Hematopoietic multipotent progenitor cell treated with erythropoietin and hydrocortisone succinate and interleukin-3 and kit ligand, for 15 days (in vitro differentiated cells): ENCODE results near the gene SEC14L2.

ENCODE experiments used
- DNase-seq: peaks from one replicate; pipeline ENCODE4 v3.0.0-alpha.2; 2015; ENCODE audit warnings: low spot score

Gene SEC14L2

GRCh38 chr22:30426388-30427353 lies 29.9 kb downstream of the SEC14L2 start:
- DNase-seq: peak; percentile 92

- no peak for DNase-seq
Measured at GRCh38 chr22:30427871-30428270, 31.1 kb downstream of the SEC14L2 start.

GRCh38 chr22:30429887-30430286 lies 33.1 kb downstream of the SEC14L2 start:
- no peak for DNase-seq

- DNase-seq: no peak
Measured at GRCh38 chr22:30430933-30431332, 34.1 kb downstream of the SEC14L2 start.

GRCh38 chr22:30432096-30432495 lies 35.3 kb downstream of the SEC14L2 start:
- no peak for DNase-seq

GRCh38 chr22:30432520-30432919 lies 35.7 kb downstream of the SEC14L2 start:
- DNase-seq: no peak

- no peak for DNase-seq
Measured at GRCh38 chr22:30433227-30433626, 36.4 kb downstream of the SEC14L2 start.

- DNase-seq: no peak
Measured at GRCh38 chr22:30433773-30434172, 37.0 kb downstream of the SEC14L2 start.

- DNase-seq: no peak
Measured at GRCh38 chr22:30434843-30435242, 38.0 kb downstream of the SEC14L2 start.

GRCh38 chr22:30435674-30436126 lies 38.9 kb downstream of the SEC14L2 start:
- no peak for DNase-seq

- DNase-seq: no peak
Measured at GRCh38 chr22:30436196-30436595, 39.4 kb downstream of the SEC14L2 start.

- no peak for DNase-seq
Measured at GRCh38 chr22:30438559-30438958, 41.7 kb downstream of the SEC14L2 start.

- no peak for DNase-seq
Measured at GRCh38 chr22:30439226-30439625, 42.4 kb downstream of the SEC14L2 start.

- no peak for DNase-seq
Measured at GRCh38 chr22:30439836-30440235, 43.0 kb downstream of the SEC14L2 start.

GRCh38 chr22:30441088-30441487 lies 44.3 kb downstream of the SEC14L2 start:
- DNase-seq: no peak

- DNase-seq: peak; percentile 83
Measured at GRCh38 chr22:30444632-30445437, 48.0 kb downstream of the SEC14L2 start.

- no peak for DNase-seq
Measured at GRCh38 chr22:30445438-30446145, 48.8 kb downstream of the SEC14L2 start.

GRCh38 chr22:30447656-30448055 lies 50.8 kb downstream of the SEC14L2 start:
- DNase-seq: peak; percentile 89

- DNase-seq: peak; percentile 86
Measured at GRCh38 chr22:30451488-30451887, 54.7 kb downstream of the SEC14L2 start.

GRCh38 chr22:30452861-30453260 lies 56.0 kb downstream of the SEC14L2 start:
- DNase-seq: no peak

- peak; percentile 68 for DNase-seq
Measured at GRCh38 chr22:30453731-30454510, 57.1 kb downstream of the SEC14L2 start.
